SK-N-SH treated with all-trans-retinoic acid at 6 μM for 48 hours (cell line): ENCODE results near the gene MAPK10.

Source experiments
- ARNTL ChIP-seq: fragments of 450-650 bp; formaldehyde crosslinking; IDR thresholded peaks from 2 replicates; pipeline ENCODE4 v1.5.0; 2020; ENCODE audit warnings: low read depth, mild to moderate bottlenecking, moderate library complexity, borderline replicate concordance
- BACH2 ChIP-seq: fragments of 250-450 bp; sonication (Bioruptor Pico); IDR thresholded peaks from 2 replicates; pipeline ENCODE4 v1.9.0; 2021; ENCODE audit warnings: mild to moderate bottlenecking, borderline replicate concordance
- PPARA ChIP-seq: fragments of 250-450 bp; sonication (Bioruptor Pico); IDR thresholded peaks from 2 replicates; pipeline ENCODE4 v1.5.0; 2020; ENCODE audit warnings: mild to moderate bottlenecking, borderline replicate concordance
- RARB ChIP-seq: fragments of 250-450 bp; sonication (Bioruptor Pico); IDR thresholded peaks from 2 replicates; pipeline ENCODE4 v1.8.0; 2021; ENCODE audit warnings: mild to moderate bottlenecking, moderate library complexity
- SNAI2 ChIP-seq: fragments of 250-450 bp; sonication (Bioruptor Pico); IDR thresholded peaks from 2 replicates; pipeline ENCODE4 v1.5.0; 2020; ENCODE audit warnings: mild to moderate bottlenecking, moderate library complexity
- ZC3H10 ChIP-seq: fragments of 250-450 bp; sonication (Bioruptor Pico); IDR thresholded peaks from 2 replicates; pipeline ENCODE4 v1.5.1; 2021; ENCODE audit warnings: mild to moderate bottlenecking, moderate library complexity
- ZFP3 ChIP-seq: fragments of 250-450 bp; sonication (Bioruptor Pico); IDR thresholded peaks from 2 replicates; pipeline ENCODE4 v1.5.0; 2020; ENCODE audit warnings: mild to moderate bottlenecking, moderate library complexity
- ZFP30 ChIP-seq: fragments of 450-650 bp; formaldehyde crosslinking; IDR thresholded peaks from 2 replicates; pipeline ENCODE4 v1.5.0; 2022; ENCODE audit warnings: mild to moderate bottlenecking, moderate library complexity
- ZNF565 ChIP-seq: fragments of 450-650 bp; formaldehyde crosslinking; conservative IDR thresholded peaks from 2 replicates; pipeline ENCODE4 v1.5.0; 2020; ENCODE audit warnings: low read depth, mild to moderate bottlenecking, moderate library complexity
- TF ChIP-seq, protein P1 (sequence below): fragments of 250-450 bp; sonication (Bioruptor Pico); IDR thresholded peaks from 2 replicates; pipeline ENCODE4 v1.8.0; 2020; ENCODE audit warnings: mild to moderate bottlenecking, moderate library complexity, borderline replicate concordance

DNA sequence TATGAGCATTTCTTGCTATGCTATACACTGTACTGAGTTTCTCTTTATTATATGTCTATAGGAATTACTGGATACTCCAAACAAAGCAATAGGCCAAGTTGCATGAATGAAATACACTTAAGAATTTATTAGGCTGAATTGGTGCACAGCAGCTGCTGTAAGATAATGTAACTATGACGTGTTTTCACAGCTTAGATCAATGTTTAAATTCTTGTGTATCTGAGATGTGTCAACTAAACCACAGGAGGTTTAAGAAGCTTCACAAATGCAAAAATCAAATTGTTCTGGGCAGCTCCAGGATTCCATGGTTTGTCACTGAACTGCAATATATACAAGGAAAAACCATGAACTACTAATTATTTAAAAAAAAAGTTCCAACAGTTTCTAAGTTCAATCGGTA, 156.7 kb downstream of the MAPK10 start:
- no peak for TF ChIP-seq ARNTL
- no peak for TF ChIP-seq ZC3H10
- TF ChIP-seq ZFP30, result no peak
- no peak for TF ChIP-seq ZFP3
- no peak for TF ChIP-seq RARB
- no peak for TF ChIP-seq SNAI2 (CRISPR knock-in tag)
- no peak for TF ChIP-seq PPARA (CRISPR knock-in tag)
- TF ChIP-seq, protein P1, sequence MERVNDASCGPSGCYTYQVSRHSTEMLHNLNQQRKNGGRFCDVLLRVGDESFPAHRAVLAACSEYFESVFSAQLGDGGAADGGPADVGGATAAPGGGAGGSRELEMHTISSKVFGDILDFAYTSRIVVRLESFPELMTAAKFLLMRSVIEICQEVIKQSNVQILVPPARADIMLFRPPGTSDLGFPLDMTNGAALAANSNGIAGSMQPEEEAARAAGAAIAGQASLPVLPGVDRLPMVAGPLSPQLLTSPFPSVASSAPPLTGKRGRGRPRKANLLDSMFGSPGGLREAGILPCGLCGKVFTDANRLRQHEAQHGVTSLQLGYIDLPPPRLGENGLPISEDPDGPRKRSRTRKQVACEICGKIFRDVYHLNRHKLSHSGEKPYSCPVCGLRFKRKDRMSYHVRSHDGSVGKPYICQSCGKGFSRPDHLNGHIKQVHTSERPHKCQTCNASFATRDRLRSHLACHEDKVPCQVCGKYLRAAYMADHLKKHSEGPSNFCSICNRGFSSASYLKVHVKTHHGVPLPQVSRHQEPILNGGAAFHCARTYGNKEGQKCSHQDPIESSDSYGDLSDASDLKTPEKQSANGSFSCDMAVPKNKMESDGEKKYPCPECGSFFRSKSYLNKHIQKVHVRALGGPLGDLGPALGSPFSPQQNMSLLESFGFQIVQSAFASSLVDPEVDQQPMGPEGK (CRISPR knock-in tag), result no peak
- TF ChIP-seq BACH2, result no peak
- no peak for TF ChIP-seq ZNF565 (CRISPR knock-in tag)
